SK-N-MC (cell line): ENCODE measurements around the gene FCGR3A.
"Not testable (repeated sequence)": the region's sequence is repeated elsewhere in the genome, so short reads cannot be mapped to it uniquely, and the experiment has no call there.

Source experiments
- DNase-seq: peaks from one replicate; pipeline ENCODE4 v3.0.0-alpha.2; 2011; ENCODE audit warnings: low read depth, low spot score
- H3K27ac ChIP-seq: fragments of 200-600 bp; sonication (generic); 2 replicates; pipeline ENCODE4 v1.5.1; 2016; ENCODE audit warnings: mixed run types
- H3K36me3 ChIP-seq: fragments of 200-600 bp; sonication (generic); 2 replicates; pipeline ENCODE4 v1.6.1; 2017; ENCODE audit warnings: antibody characterized with exemption, low read length, mixed read lengths; ENCODE audit not compliant: insufficient read depth
- H3K4me3 ChIP-seq: fragments of 200-600 bp; sonication (generic); 2 replicates; pipeline ENCODE4 v1.5.1; 2016
- H3K9ac ChIP-seq: fragments of 200-600 bp; sonication (generic); 2 replicates; pipeline ENCODE4 v1.8.0; 2017; ENCODE audit warnings: mixed run types, mixed read lengths; ENCODE audit not compliant: insufficient read length
- H3K9me3 ChIP-seq: fragments of 200-600 bp; sonication (generic); 2 replicates; pipeline ENCODE4 v1.6.1; 2017; ENCODE audit warnings: low read depth, mild to moderate bottlenecking, antibody characterized with exemption, low read length, moderate library complexity, mixed read lengths
- EZH2 ChIP-seq: fragments of 200-600 bp; sonication (generic); IDR thresholded peaks from one replicate; pipeline ENCODE4 v1.6.1; 2017; ENCODE audit warnings: antibody characterized with exemption
- FOXP2 ChIP-seq: optimal IDR thresholded peaks from 2 replicates; pipeline ENCODE3; 2011; ENCODE audit warnings: mild to moderate bottlenecking, moderate library complexity; ENCODE audit not compliant: insufficient read depth; ENCODE audit errors: extremely low read length, control extremely low read depth
- POLR2AphosphoS5 ChIP-seq: IDR thresholded peaks from 2 replicates; pipeline ENCODE4 v1.6.1; 2012; ENCODE audit warnings: mild to moderate bottlenecking, low read depth, low read length, borderline replicate concordance

FCGR3A gene

DNA sequence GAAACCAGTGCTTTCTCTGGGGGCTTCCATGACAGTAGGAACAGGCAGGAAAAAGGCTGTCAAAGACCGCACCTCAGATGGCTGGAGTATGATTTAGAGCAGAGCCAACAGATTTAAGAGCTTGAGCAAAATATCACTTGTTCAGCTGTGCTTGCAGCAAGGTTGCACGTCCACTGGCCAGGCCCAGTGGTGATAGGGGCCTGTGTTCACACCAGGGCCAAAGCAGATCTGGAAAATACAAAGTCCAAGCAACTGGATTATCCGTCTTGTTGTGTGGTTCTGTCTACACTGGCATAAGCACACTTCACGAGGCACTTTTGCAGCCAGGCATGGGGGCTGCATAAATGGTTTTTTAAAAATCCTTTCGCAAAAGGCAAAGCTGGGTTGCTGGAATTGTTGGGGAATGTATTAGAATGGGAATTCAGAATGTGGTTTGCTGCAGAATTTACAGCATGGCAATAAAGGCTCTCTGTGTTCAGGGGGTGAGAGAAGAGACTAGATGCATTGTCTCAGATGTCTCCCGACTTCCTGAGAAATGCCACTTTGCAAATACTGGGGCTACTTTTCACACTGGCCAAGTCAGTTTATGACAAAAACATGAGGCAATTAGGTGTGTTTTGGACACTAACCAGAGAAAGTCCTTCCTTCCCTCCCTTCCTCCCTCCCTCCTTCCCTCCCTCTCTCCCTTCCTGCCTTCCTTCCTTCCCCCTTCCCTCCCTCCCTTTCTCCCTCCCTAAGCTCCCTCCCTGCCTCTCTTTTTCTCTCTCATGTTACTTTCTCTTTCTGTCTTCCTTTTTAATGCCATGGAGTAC lies 36.8 kb downstream of the FCGR3A start:
- not testable (repeated sequence) for H3K9ac ChIP-seq, H3K9me3 ChIP-seq, H3K4me3 ChIP-seq, H3K36me3 ChIP-seq, DNase-seq, H3K27ac ChIP-seq

- Histone ChIP-seq H3K9ac (no peak overlapping the region), H3K9me3 (no peaks in the 10 kb centered on the region), H3K36me3 (no peaks in the 10 kb centered on the region), H3K27ac (no peak overlapping the region), H3K4me3 (no peak overlapping the region)
- TF ChIP-seq POLR2AphosphoS5 (no peak), FOXP2 (no peak), EZH2 (no peak)
- no peak for DNase-seq
These were observed 37.9 kb downstream of the FCGR3A start for GRCh38 chr1:161511756-161512060.

DNA sequence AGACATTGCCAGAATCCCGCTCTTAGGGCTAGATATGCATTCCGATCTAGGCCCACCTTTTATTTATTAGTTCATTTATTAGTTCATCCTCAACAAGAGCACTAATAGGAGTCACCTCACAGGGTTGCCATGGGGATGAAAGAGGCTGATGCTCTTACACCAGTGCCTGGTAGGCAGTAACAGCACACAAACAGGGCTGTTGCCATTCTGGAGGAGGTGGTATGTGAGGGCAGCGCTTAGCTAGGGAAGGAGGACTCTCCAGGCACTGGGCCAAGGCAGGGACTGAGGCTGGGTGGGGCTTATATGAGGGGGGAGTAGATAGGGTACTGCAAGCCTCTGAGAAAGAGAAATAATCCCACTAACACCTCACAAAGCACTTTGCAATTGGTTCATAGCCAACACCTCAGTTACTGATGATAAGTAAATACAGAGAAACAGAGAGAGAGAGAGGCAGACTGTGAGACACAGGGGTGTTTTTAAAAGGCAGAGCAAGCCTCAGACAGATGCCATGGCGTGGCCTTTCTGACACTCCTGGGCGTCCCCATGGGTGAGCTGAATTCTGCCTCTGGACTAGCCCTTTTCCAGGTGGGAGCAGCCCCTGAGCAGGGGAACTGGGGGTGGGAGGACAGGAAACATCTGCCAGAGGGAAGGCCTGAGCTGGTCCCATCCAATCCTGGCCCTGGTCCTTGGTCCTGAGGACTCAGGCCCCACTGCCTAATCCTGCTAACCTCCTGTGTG lies 38.4 kb downstream of the FCGR3A start:
- H3K9me3 ChIP-seq, result no peaks in the 10 kb centered on the region
- DNase-seq, result no peak
- H3K36me3 ChIP-seq, result no peaks in the 10 kb centered on the region
- no peak overlapping the region for H3K27ac ChIP-seq
- TF ChIP-seq POLR2AphosphoS5 (no peak), EZH2 (no peak), FOXP2 (no peak)
- H3K4me3 ChIP-seq, result no peak overlapping the region
- no peak overlapping the region for H3K9ac ChIP-seq

DNA sequence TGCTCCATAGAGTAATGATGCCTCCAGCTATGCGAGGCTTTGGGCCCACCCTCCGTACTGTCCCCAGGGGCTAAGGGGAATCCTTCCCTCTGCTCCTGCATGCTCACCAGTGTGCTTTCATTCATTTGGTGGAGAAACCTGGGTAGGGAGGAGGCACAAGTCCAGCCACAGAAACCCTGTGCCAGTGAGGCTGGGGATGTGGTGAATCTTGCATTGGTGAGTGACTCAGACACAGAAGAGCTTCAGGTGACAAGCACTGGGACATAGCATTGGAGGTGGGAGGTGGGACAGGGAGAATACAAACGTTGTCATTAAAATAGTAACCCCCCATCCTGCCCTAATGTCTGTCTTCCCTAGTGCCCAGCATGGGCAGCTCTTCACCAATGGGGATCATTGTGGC lies 39.1 kb downstream of the FCGR3A start:
- Histone ChIP-seq H3K9ac (no peak overlapping the region), H3K9me3 (no peaks in the 10 kb centered on the region), H3K27ac (no peak overlapping the region), H3K4me3 (no peak overlapping the region), H3K36me3 (no peaks in the 10 kb centered on the region)
- TF ChIP-seq FOXP2 (no peak), EZH2 (no peak), POLR2AphosphoS5 (no peak)
- DNase-seq, result no peak

DNA sequence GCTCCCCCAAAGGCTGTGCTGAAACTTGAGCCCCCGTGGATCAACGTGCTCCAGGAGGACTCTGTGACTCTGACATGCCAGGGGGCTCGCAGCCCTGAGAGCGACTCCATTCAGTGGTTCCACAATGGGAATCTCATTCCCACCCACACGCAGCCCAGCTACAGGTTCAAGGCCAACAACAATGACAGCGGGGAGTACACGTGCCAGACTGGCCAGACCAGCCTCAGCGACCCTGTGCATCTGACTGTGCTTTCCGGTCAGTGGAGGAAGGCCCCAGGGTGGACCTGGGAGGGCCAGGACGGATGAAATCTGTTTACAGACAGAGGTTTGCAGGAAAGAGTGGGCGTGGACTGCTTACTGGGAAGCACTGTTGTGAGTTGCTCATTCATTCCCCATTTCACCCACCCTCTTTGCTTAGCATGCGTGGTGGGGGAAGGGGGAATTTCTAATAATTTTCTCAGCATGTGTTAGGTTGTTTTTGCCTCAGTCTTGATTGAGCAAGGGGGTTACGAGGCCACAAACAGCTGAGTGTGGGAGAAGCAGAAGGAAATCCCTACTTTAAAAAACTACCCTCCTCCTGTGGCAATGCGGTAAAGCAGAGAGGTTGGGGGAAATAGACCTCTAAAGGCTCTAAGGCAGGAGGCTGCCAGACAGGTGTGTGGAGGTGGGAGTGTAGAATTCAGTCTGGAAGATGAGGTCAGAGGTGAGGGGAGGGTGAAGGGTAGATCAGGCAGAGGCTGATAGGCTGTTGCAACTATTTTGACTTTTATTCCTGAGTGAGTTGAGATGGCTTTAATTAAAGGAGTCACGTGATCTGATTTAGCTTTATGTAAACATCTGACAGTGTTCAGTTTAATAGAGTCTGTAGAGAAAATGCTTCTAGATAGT lies 43.0 kb downstream of the FCGR3A start:
- H3K9me3 ChIP-seq, result no peaks in the 10 kb centered on the region
- peak overlapping the region; percentile 90 for H3K27ac ChIP-seq
- peak overlapping the region; percentile 73 for H3K4me3 ChIP-seq
- H3K9ac ChIP-seq, result peak overlapping the region; percentile 55
- TF ChIP-seq FOXP2 (peak; percentile 74), POLR2AphosphoS5 (no peak)
- DNase-seq, result peak; percentile 68
- H3K36me3 ChIP-seq, result no peaks in the 10 kb centered on the region

DNA sequence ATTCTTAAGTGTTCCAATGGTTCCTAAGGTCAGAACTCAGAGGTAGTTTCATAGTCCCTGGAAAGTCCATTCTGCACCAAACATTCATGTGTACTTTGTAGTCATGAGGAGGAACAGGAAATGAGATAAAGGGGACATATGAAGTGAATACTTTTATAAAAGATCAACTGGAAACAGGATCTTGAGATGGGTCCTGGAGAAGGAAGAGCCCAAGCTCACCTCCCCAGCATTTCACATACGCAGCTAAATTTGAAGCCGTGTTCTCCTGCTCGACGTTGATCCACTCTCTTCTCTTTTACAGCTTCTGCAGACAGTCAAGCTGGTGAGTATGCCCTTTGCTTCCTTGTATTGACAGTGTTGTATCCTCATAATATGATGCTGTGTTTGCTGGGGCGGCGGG lies 43.9 kb downstream of the FCGR3A start:
- Histone ChIP-seq H3K36me3 (no peaks in the 10 kb centered on the region), H3K9ac (no peak overlapping the region), H3K4me3 (no peak overlapping the region), H3K9me3 (no peaks in the 10 kb centered on the region), H3K27ac (no peak overlapping the region)
- DNase-seq, result no peak
- TF ChIP-seq FOXP2 (no peak), POLR2AphosphoS5 (no peak), EZH2 (no peak)

DNA sequence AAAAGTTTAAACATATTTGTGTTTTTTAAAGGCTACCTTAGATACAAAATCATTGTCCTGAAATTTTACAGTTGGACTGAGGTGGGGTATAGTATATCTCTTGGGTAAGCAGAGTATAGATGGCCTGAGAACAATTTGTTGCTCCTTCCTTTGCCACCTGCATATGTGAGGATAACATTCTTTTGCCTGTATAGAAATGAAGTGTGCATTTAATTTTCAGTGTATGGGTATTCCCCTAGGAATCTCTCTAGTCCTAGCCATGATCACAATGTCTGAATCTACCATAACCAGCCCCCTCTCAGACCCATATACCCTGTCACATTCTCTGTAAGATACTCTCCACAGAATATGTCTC lies 46.2 kb downstream of the FCGR3A start:
- Histone ChIP-seq H3K4me3 (no peak overlapping the region), H3K27ac (no peak overlapping the region), H3K9me3 (no peaks in the 10 kb centered on the region), H3K9ac (no peak overlapping the region), H3K36me3 (no peaks in the 10 kb centered on the region)
- no peak for DNase-seq
- TF ChIP-seq EZH2 (no peak), POLR2AphosphoS5 (no peak), FOXP2 (no peak)

DNA sequence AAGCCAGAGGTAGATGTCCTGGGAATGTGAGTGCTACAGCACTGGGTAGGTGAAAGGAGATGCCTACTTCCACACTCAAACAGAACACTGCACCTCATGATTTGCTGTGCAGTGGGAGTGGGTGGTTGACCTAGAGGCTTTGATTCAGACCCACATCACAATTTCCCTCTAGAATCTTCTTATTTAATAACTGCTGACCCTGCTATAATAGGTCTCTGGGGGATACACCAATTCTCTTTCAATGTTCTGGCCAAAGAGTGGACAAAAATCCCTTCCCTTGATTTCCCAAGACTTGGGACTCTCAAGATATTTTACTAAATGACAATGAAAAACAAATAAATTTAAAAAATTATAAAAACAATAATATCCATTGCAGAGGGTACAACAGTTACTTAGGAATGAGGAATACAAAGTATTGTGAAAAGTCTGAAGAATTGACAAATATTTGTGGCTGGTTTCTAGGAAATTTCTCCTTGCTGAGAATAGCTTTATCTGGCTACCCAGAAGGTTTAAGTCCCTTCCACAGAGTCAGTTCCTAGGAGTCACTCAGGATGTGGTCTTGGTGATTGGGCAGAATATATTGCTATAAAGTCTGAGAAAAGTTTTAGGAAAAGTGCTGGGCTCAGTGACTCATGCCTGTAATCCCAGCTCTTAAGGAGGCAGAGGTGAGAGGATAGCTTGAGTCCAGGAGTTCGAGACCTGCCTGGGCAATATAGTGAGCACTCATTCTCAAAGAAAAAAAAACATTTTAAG lies 46.8 kb downstream of the FCGR3A start:
- TF ChIP-seq EZH2 (no peak), POLR2AphosphoS5 (no peak)
- no peak overlapping the region for H3K9ac ChIP-seq
- no peak for DNase-seq

More for the DNA sequence above, 46.8 kb downstream of the FCGR3A start:
- H3K4me3 ChIP-seq, result no peak overlapping the region
- no peaks in the 10 kb centered on the region for H3K9me3 ChIP-seq
- no peak overlapping the region for H3K27ac ChIP-seq
- no peaks in the 10 kb centered on the region for H3K36me3 ChIP-seq
